GM12872 (cell line): ENCODE results near the gene KMT2D.
A peak's percentile ranks its signal among the peaks of the same experiment; 100 is the strongest.

Experiments
- TF ChIP-seq, protein P1 (sequence below): IDR thresholded peaks from 3 replicates; pipeline ENCODE4 v1.5.1; 2011; ENCODE audit warnings: low read depth, mild to moderate bottlenecking, low read length, moderate library complexity; ENCODE audit not compliant: insufficient read depth

Gene KMT2D

GRCh38 chr12:49092086-49092815, 31.7 kb upstream of the KMT2D start:
- TF ChIP-seq, protein P1, sequence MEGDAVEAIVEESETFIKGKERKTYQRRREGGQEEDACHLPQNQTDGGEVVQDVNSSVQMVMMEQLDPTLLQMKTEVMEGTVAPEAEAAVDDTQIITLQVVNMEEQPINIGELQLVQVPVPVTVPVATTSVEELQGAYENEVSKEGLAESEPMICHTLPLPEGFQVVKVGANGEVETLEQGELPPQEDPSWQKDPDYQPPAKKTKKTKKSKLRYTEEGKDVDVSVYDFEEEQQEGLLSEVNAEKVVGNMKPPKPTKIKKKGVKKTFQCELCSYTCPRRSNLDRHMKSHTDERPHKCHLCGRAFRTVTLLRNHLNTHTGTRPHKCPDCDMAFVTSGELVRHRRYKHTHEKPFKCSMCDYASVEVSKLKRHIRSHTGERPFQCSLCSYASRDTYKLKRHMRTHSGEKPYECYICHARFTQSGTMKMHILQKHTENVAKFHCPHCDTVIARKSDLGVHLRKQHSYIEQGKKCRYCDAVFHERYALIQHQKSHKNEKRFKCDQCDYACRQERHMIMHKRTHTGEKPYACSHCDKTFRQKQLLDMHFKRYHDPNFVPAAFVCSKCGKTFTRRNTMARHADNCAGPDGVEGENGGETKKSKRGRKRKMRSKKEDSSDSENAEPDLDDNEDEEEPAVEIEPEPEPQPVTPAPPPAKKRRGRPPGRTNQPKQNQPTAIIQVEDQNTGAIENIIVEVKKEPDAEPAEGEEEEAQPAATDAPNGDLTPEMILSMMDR, result peak; percentile 64

DNA sequence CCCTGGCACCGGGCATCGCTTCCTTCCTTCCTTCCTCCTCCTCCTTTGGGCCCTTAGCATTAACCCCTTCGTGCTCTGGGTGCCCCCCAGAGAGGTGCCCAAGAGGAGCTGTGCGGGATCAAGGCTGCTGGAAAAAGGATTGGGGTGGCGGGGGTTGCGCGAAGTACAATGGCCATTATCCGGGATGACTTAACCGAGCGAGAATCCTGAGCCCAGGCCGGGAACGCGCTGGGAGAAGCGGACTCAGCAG, 31.2 kb upstream of the KMT2D start:
- TF ChIP-seq, protein P1, result no peak

- TF ChIP-seq, protein P1, result no peak
Observed at GRCh38 chr12:49091056-49091835, 30.7 kb upstream of the KMT2D start.

DNA sequence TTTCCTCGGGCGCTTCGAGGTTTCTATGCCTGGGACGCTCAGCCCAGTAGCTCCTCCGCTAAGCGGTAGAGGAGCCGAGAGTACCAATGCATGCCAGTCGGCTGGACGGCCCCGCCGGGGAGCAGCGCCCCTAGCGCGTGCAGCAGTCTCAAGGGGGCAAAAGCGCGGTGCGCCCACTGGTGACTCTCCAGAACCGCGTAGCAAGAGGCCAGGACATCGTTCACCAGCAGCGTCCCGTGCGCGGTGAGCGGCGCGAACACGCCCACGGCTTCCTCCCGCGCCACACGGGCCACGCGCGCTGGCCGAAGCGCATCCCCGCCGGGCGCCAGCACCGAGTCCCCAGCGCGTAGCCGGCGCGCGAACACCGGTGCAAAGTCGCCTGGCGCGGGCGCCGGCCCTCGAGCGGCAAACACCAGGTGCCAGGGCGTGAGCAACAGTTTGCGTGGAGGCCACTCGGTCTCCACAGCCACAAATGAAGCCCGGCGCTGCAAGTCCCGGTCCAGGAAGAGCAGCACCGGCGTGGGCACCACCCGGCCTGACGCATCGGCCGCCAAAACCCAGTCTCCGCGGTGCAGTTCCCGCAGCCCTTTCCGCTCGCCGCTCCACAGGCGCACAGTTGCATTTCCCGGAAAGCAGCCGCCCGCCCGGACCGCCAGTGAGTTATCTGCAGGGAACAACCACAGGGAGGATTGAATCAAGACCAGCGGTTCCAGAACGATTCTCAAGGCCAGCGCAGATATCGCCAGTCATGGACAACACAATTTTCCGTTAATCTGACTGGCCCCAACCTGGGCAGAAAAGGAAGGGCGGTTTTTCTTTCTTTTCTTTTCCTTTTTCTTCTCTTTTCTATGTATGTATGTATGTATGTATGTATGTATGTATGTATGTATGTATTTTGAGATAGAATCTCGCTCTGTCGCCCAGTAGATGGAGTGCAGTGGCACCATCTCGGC, 29.5 kb upstream of the KMT2D start:
- TF ChIP-seq, protein P1, result peak; percentile 46

GRCh38 chr12:49088932-49089330, 28.3 kb upstream of the KMT2D start:
- TF ChIP-seq, protein P1, result 0 out of 3 replicates have a peak, but pooled peaks have one; percentile 2

DNA sequence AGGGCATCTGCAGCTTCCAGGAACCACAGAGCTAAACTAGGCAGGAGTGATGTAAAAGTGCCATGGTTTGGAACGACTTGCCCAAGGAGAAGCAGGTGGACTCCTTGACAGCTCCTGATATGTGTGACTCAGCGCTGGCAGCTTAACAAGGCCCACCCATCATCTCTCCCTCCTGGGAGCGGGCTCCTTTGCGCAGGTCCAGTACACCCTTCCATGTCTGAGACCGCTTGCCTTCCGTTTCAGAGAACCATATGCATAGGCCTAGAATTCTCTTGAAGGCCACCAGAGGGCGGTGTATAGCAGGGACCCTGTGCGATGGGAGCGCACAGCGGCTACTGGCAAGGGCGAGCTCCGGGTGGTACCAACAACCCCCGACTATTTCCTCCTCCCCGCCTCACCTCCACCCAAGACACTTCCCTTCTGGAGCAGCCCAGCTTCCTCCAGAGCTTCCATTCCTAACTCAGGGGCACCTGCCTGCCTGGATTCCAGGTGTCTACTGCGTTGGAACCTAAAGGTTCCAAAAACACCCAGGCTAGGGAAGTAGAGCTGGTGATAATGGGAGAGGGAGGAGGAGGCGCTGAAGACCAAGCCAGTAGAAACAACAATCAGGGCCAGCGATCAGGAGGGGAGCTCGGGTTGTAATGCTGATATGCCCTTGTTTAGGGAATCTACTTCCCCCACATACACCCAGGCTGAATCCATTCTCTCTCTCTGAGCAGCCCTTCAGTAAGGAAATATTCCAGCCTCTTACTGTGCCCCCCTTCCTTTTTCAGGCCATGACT, 27.7 kb upstream of the KMT2D start:
- TF ChIP-seq, protein P1, result peak; percentile 96
